ENCODE results near the gene PPP3R1.

Gene PPP3R1

GRCh38 chr2:68206793-68207192 lies 45.5 kb downstream of the PPP3R1 start:
- Mint-ChIP-seq H3K9me3 (no peaks in the 10 kb centered on the region), H3K4me1 (ENCODE audit: low read depth) (peaks cover 45% of the 10 kb centered on the region), H3K27ac (no peak overlapping the region), H3K4me3 (peak overlapping the region; percentile 15), H3K27me3 (ENCODE audit: low read depth) (no peaks in the 10 kb centered on the region), H3K36me3 (ENCODE audit: low read depth) (peaks cover 28% of the 10 kb centered on the region)
- DNase-seq (ENCODE audit: low spot score) = no peak

DNA sequence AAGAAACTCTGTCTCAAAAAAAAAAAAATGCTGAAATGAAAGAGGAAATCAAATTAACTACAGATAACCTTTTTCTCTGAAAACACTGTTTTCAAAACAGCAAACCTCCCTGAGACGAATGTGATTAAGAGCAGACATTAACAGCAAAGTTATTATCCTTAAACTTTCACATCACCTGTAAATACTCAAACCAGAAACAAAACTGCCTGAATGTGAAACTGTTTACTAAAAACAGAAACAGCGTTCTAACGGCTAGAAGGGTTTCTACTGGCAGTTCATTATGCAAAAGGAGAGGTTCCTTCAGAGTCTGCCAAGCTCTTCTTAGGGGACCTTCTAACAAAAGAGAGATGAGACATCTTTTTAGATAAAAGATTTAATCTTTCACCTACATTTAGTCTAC lies 48.7 kb downstream of the PPP3R1 start:
- Mint-ChIP-seq H3K4me1 (ENCODE audit: low read depth) (peaks cover 47% of the 10 kb centered on the region), H3K27me3 (ENCODE audit: low read depth) (no peaks in the 10 kb centered on the region), H3K36me3 (ENCODE audit: low read depth) (peaks cover 14% of the 10 kb centered on the region), H3K27ac (peak overlapping the region; percentile 93), H3K9me3 (no peaks in the 10 kb centered on the region), H3K4me3 (peak overlapping the region; percentile 83)
- peak; percentile 22 for DNase-seq (ENCODE audit: low spot score)

DNA sequence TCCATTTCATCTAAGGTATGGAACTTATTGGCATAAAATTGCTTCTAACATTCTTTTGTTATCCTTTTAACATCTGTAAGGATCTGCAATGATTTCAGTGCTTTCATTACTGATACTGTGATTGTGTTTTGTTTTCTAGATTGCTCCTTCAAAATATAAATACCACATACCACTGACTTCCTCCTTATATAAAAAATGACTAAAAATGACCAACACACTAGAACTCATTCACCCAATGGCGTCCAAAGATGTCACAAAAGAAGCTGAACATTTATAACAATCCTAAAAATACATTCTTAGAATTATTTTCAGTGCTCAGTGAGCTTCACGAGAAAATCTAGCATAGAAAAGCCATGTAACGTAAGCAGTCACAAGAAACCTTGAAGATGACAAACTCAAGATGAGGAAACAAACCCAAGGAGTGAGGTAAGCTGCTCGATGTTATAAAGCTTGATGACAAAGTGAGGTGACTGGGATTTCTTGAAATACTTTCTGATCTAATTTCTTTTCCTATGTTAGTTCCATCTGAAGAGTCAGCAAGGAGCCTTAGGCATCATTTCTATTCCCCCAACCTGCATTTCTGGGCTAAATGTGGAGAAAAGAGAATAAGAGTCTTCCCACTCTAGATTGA lies 52.1 kb downstream of the PPP3R1 start:
- Mint-ChIP-seq H3K4me3 (no peak overlapping the region), H3K27me3 (ENCODE audit: low read depth) (no peaks in the 10 kb centered on the region), H3K9me3 (no peaks in the 10 kb centered on the region), H3K27ac (no peak overlapping the region), H3K4me1 (ENCODE audit: low read depth) (peaks cover 32% of the 10 kb centered on the region), H3K36me3 (ENCODE audit: low read depth) (peaks cover 10% of the 10 kb centered on the region)
- no peak for DNase-seq (ENCODE audit: low spot score)

DNA sequence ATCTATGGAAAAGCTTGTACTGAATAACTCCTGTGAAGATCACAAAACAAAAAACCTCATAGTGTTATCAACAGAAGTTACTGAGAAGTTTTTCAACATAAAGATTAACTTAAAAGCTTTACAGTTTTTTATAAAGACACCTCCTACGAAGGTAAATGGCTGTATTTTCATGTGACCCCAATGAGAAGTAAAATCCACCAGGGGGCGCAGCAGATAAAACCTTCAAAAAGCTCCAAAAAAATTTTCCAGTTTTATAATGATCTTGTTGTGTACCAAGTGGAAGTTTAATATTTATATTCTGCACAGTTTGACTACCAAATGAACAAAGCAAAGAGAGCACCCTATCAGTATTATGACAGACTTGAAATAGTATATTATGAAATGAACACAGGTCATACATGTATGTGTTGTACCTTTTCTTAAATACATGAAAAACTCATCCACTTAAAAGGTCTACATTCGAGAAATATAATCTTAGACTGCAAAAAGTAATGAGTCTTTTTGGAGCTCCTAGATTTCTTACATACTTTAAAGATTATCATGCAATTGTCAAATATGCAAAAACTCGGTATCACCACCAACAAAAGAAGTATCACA lies 56.1 kb downstream of the PPP3R1 start:
- no peak overlapping the region for H3K27ac Mint-ChIP-seq
- H3K27me3 Mint-ChIP-seq (ENCODE audit: low read depth) = no peaks in the 10 kb centered on the region
- no peak for DNase-seq (ENCODE audit: low spot score)
- peaks cover 21% of the 10 kb centered on the region for H3K4me1 Mint-ChIP-seq (ENCODE audit: low read depth)
- H3K4me3 Mint-ChIP-seq = no peak overlapping the region
- no peaks in the 10 kb centered on the region for H3K9me3 Mint-ChIP-seq
- peaks cover 2% of the 10 kb centered on the region for H3K36me3 Mint-ChIP-seq (ENCODE audit: low read depth)

GRCh38 chr2:68195096-68195495 lies 57.2 kb downstream of the PPP3R1 start:
- H3K36me3 Mint-ChIP-seq (ENCODE audit: low read depth) = peaks cover 2% of the 10 kb centered on the region
- no peaks in the 10 kb centered on the region for H3K9me3 Mint-ChIP-seq
- peaks cover 22% of the 10 kb centered on the region for H3K4me1 Mint-ChIP-seq (ENCODE audit: low read depth)
- DNase-seq (ENCODE audit: low spot score) = no peak
- no peak overlapping the region for H3K4me3 Mint-ChIP-seq
- no peak overlapping the region for H3K27ac Mint-ChIP-seq
- H3K27me3 Mint-ChIP-seq (ENCODE audit: low read depth) = no peaks in the 10 kb centered on the region

DNA sequence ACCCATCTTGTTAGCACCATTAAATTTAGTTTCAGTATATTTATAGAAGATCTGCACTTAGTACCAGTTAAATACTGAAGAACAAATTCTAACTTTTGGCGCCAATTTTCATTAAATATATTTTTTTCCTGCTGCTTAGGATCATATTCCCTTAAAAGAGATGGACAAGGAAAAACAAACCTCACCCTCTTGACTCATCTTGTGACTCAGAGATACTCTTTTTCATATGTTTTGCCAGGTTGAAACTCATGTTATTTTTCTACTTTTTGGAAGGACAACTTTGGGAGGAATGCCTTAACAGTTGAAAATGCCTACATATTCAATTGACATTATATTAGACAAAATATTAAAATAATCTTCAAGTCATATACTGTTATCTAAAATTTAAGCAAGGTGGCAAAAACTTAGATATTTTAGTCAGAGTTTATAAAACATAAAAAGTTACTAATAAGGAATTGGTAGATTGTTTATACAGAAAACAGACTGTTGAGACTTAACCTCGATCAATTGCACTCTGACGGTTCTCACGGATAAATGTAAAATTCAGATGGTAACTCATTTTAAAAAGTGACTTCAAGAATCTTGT lies 58.5 kb downstream of the PPP3R1 start:
- no peaks in the 10 kb centered on the region for H3K27me3 Mint-ChIP-seq (ENCODE audit: low read depth)
- H3K9me3 Mint-ChIP-seq = no peaks in the 10 kb centered on the region
- peaks cover 2% of the 10 kb centered on the region for H3K36me3 Mint-ChIP-seq (ENCODE audit: low read depth)
- H3K27ac Mint-ChIP-seq = no peak overlapping the region
- no peak for DNase-seq (ENCODE audit: low spot score)
- no peak overlapping the region for H3K4me3 Mint-ChIP-seq
- peaks cover 26% of the 10 kb centered on the region for H3K4me1 Mint-ChIP-seq (ENCODE audit: low read depth)

- DNase-seq (ENCODE audit: low spot score) = no peak
- no peaks in the 10 kb centered on the region for H3K9me3 Mint-ChIP-seq
- H3K27me3 Mint-ChIP-seq (ENCODE audit: low read depth) = no peaks in the 10 kb centered on the region
- no peak overlapping the region for H3K4me3 Mint-ChIP-seq
- peaks cover 26% of the 10 kb centered on the region for H3K4me1 Mint-ChIP-seq (ENCODE audit: low read depth)
- H3K27ac Mint-ChIP-seq = no peak overlapping the region
- H3K36me3 Mint-ChIP-seq (ENCODE audit: low read depth) = peaks cover 2% of the 10 kb centered on the region
Observed at GRCh38 chr2:68193144-68193543, 59.2 kb downstream of the PPP3R1 start.

- H3K27ac Mint-ChIP-seq = no peak overlapping the region
- H3K36me3 Mint-ChIP-seq (ENCODE audit: low read depth) = peaks cover 11% of the 10 kb centered on the region
- no peaks in the 10 kb centered on the region for H3K27me3 Mint-ChIP-seq (ENCODE audit: low read depth)
- H3K4me1 Mint-ChIP-seq (ENCODE audit: low read depth) = peaks cover 29% of the 10 kb centered on the region
- no peak overlapping the region for H3K4me3 Mint-ChIP-seq
- no peaks in the 10 kb centered on the region for H3K9me3 Mint-ChIP-seq
- DNase-seq (ENCODE audit: low spot score) = no peak
Observed at GRCh38 chr2:68190991-68191731, 61.2 kb downstream of the PPP3R1 start.

GRCh38 chr2:68189991-68190784 lies 62.1 kb downstream of the PPP3R1 start:
- Mint-ChIP-seq H3K36me3 (ENCODE audit: low read depth) (peaks cover 18% of the 10 kb centered on the region), H3K27ac (peak overlapping the region; percentile 63), H3K4me3 (no peak overlapping the region), H3K4me1 (ENCODE audit: low read depth) (peaks cover 31% of the 10 kb centered on the region), H3K9me3 (no peaks in the 10 kb centered on the region), H3K27me3 (ENCODE audit: low read depth) (no peaks in the 10 kb centered on the region)
- DNase-seq (ENCODE audit: low spot score) = no peak

DNA sequence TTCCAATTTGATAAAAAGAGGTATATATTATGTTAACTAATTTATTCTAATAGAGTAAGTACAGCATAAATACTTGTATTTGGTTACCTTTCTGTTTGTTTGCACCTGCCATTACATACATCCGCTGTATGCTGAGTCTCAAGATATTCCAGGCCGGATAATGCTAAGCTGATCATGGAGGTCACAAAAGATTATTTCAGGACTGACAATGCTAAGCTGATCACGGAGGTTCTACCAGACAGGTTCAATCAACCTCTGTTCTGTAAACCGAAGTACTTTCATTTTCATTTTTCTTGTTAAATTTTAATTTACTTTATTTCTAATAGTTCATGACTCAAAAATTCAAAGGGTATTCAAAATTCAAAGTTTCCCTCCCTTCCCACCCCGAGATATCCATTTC lies 63.5 kb downstream of the PPP3R1 start:
- Mint-ChIP-seq H3K27ac (no peak overlapping the region), H3K36me3 (ENCODE audit: low read depth) (peaks cover 20% of the 10 kb centered on the region), H3K9me3 (no peaks in the 10 kb centered on the region), H3K4me1 (ENCODE audit: low read depth) (peaks cover 31% of the 10 kb centered on the region), H3K27me3 (ENCODE audit: low read depth) (no peaks in the 10 kb centered on the region), H3K4me3 (no peak overlapping the region)
- DNase-seq (ENCODE audit: low spot score) = no peak

- Mint-ChIP-seq H3K9me3 (no peaks in the 10 kb centered on the region), H3K27ac (no peak overlapping the region), H3K4me3 (no peak overlapping the region), H3K4me1 (ENCODE audit: low read depth) (peaks cover 30% of the 10 kb centered on the region), H3K36me3 (ENCODE audit: low read depth) (peaks cover 29% of the 10 kb centered on the region), H3K27me3 (ENCODE audit: low read depth) (no peaks in the 10 kb centered on the region)
- DNase-seq (ENCODE audit: low spot score) = no peak
Observed at GRCh38 chr2:68187329-68187728, 65.0 kb downstream of the PPP3R1 start.

DNA sequence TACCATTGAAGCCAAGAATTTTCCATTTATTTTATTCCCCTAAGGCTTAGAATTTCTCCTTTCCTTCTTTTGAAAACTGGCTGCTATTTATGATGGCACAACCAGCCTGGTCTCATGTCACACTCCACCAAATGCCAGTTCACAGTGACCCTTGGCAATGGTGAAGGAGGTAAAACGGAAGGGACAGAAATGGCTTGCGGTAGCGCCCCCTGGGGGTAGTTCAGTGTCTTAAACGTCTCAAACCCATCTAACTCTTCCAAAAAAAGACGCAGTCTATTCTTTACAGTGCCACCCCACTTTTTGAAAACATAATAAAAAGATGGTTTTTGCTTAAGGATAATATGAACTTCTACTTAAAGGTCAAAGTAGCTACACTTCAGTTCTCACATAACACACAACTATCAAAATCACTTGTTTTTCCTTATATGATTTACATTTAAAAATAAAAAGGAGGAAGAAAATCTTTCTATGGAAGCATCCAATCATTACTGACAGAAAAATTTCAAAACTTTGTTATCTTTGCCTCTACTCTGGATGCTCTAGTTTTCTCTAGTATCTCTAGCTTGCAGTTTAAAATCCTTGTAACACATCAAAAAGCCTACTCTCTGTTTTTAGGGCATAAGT lies 66.7 kb downstream of the PPP3R1 start:
- peaks cover 27% of the 10 kb centered on the region for H3K4me1 Mint-ChIP-seq (ENCODE audit: low read depth)
- H3K27ac Mint-ChIP-seq = no peak overlapping the region
- H3K9me3 Mint-ChIP-seq = no peaks in the 10 kb centered on the region
- no peak overlapping the region for H3K4me3 Mint-ChIP-seq
- no peaks in the 10 kb centered on the region for H3K27me3 Mint-ChIP-seq (ENCODE audit: low read depth)
- peaks cover 36% of the 10 kb centered on the region for H3K36me3 Mint-ChIP-seq (ENCODE audit: low read depth)
- DNase-seq (ENCODE audit: low spot score) = peak; percentile 41

DNA sequence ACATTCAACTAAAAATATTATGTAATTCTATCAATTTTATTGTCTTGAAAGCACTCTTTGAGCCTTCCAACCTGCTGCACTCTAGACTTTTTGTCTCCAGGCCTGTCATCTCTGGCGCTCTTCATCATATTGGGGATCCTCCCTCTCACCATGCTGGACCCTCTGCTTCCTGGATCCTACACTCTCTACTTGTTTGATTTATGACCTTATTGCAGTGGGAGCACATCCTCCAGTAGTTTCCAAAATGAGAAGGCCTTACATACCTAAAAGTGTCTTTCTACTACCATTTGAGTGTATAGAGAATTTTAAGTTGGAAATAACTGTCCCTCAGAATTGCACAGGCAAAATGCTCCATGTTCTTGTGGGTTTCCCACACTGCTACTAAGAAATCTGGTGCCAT lies 69.4 kb downstream of the PPP3R1 start:
- Mint-ChIP-seq H3K27me3 (ENCODE audit: low read depth) (no peaks in the 10 kb centered on the region), H3K9me3 (no peaks in the 10 kb centered on the region), H3K36me3 (ENCODE audit: low read depth) (peaks cover 39% of the 10 kb centered on the region), H3K4me3 (no peak overlapping the region), H3K4me1 (ENCODE audit: low read depth) (peaks cover 19% of the 10 kb centered on the region), H3K27ac (no peak overlapping the region)
- DNase-seq (ENCODE audit: low spot score) = no peak
